Measurements from ENCODE around the gene GPHN. TPM values are rescaled to one million over a fixed set of nuclear protein-coding genes. Genes with fewer than 3 reads are reported as not detected.

GPHN gene
- total and polyA plus RNA-seq, 2 of the 8 experiments (the other 6 are each of a cell fraction or from before 2014, with no cell fraction given) = 6.0 to 16.0 TPM

- Histone ChIP-seq H2BK20ac (ENCODE audit: low read length) (no peak overlapping the region), H3K27me3 (replicated peaks in 1 of 4; ENCODE audit: control insufficient read depth in 3 of 4, extremely low read depth in 1 of 4, insufficient read depth in 3 of 4, low read length in 3 of 4) (no peaks in the 10 kb centered on the region), H3K23ac (ENCODE audit: insufficient read length) (no peak overlapping the region), H3K27ac (ENCODE audit: low read depth, low read length) (no peak overlapping the region), H3K18ac (ENCODE audit: extremely low read depth, low read length) (no peak overlapping the region), H2BK120ac (replicated peaks; ENCODE audit: low read depth, low read length) (no peak overlapping the region), H2AK5ac (ENCODE audit: low read depth, low read length) (no peak overlapping the region), H3K79me1 (ENCODE audit: low read depth, low read length) (no peaks in the 10 kb centered on the region; the same call in 1 of the 2 replicates), H4K8ac (ENCODE audit: extremely low read depth, insufficient read depth, low read length) (no peak overlapping the region), H3K9me3 (ENCODE audit: insufficient read depth in 2 of 2, low read depth in 1 of 2, low read length in 1 of 2) (peaks cover 2 to 7% of the 10 kb centered on the region in 2 experiments; a peak in 3 of 4 replicates), H4K20me1 (replicated peaks in 1 of 2; ENCODE audit: control insufficient read depth in 1 of 2, insufficient read depth in 2 of 2, low read length in 2 of 2) (no peaks in the 10 kb centered on the region), H4K5ac (ENCODE audit: insufficient read length, low read depth, low read length) (no peak overlapping the region), H3K36me3 (ENCODE audit: control insufficient read depth in 2 of 4, insufficient read depth in 4 of 4, low read length in 3 of 4) (peaks cover 0 to 7% (median 0%) of the 10 kb centered on the region in 4 experiments; a peak in 1 of 8 replicates), H3K4me1 (replicated peaks in 1 of 4; ENCODE audit: control insufficient read depth in 3 of 4, insufficient read depth in 4 of 4, low read length in 3 of 4) (no peaks in the 10 kb centered on the region), H3K56ac (replicated peaks; ENCODE audit: insufficient read length, low read depth, low read length) (no peak overlapping the region), H3K23me2 (ENCODE audit: low read depth, low read length) (no peaks in the 10 kb centered on the region), H3K79me2 (ENCODE audit: control insufficient read depth in 1 of 2, insufficient read depth in 2 of 2, low read length in 2 of 2) (no peaks in the 10 kb centered on the region), H2BK12ac (ENCODE audit: low read depth, low read length) (no peak overlapping the region), H3K4ac (replicated peaks; ENCODE audit: insufficient read length, low read depth, low read length) (no peak overlapping the region), H2BK5ac (ENCODE audit: low read depth, low read length) (no peak overlapping the region), H3K4me3 (ENCODE audit: extremely low read depth in 1 of 4, insufficient read depth in 2 of 4, low read depth in 3 of 4, low read length in 4 of 4) (no peak overlapping the region), H4K91ac (replicated peaks; ENCODE audit: insufficient read length, low read length) (no peak overlapping the region), H3K9ac (replicated peaks in 1 of 4; ENCODE audit: extremely low read depth in 1 of 4, low read depth in 3 of 4, low read length in 3 of 4) (no peak overlapping the region), H3K14ac (ENCODE audit: insufficient read length) (no peak overlapping the region), H2BK15ac (ENCODE audit: low read length) (no peak overlapping the region), H3K4me2 (ENCODE audit: insufficient read depth in 1 of 2, low read depth in 2 of 2, low read length in 2 of 2) (no peak overlapping the region), H2AFZ (ENCODE audit: low read length) (no peak overlapping the region)
- ChIA-PET CTCF (ENCODE audit: partially characterized antibody) (no interaction called here), POLR2A (ENCODE audit: partially characterized antibody) (no interaction called here)
- no peak for FAIRE-seq
- 95% methylated on average over 2 of the region's 2 CpGs; no CpG with 5 or more reads in 1 of the 2 experiments for WGBS, 2 experiments (ENCODE audit: extremely low coverage in 1 of 2, insufficient coverage in 1 of 2, insufficient read length in 1 of 2, insufficient replicate concordance in 2 of 2, low coverage in 1 of 2, low lambda C conversion rate in 2 of 2, missing lambda C conversion rate in 1 of 2)
- no peak for TF ChIP-seq MAFK (IDR thresholded peaks at IDR 0.05; ENCODE audit: low read depth, low read length)
- TF ChIP-seq ATF3 (IDR thresholded peaks at IDR 0.05; ENCODE audit: insufficient read depth, low read depth, low read length) = no peak
- TF ChIP-seq TAF1 (IDR thresholded peaks at IDR 0.05; ENCODE audit: low read depth, low read length) = no peak
- no peak for TF ChIP-seq POLR2A (IDR thresholded peaks at IDR 0.05; ENCODE audit: control extremely low read depth in 1 of 2, low read depth in 2 of 2, low read length in 2 of 2)
- no peak for TF ChIP-seq SAP30 (IDR thresholded peaks at IDR 0.05; ENCODE audit: insufficient read depth, insufficient replicate concordance, low read length)
- no peak for TF ChIP-seq POLR2AphosphoS5 (IDR thresholded peaks at IDR 0.05; ENCODE audit: low read depth, low read length)
- TF ChIP-seq SP4 (IDR thresholded peaks at IDR 0.05; ENCODE audit: low read length) = no peak
- no peak for DNase-seq (ENCODE audit: low read depth in 1 of 2, low spot score in 2 of 2)
These were observed 307.7 kb downstream of the GPHN start for GRCh38 chr14:66815687-66816086.

All from H1 (cell line).